Effector memory CD4-positive, alpha-beta T cell (primary cell): ENCODE results near the gene DDX27.
"Not testable (repeated sequence)": the region's sequence is repeated elsewhere in the genome, so short reads cannot be mapped to it uniquely, and the experiment has no call there.

Experiments
- DNase-seq, 3 donors: peaks; one replicate each; pipeline ENCODE4 v3.0.0-alpha.2; 2020
- H3K27ac ChIP-seq: 2 replicates; pipeline ENCODE4 v1.7.0; 2013; ENCODE audit warnings: mild to moderate bottlenecking, low read length, moderate library complexity; ENCODE audit not compliant: insufficient read depth, poor library complexity, severe bottlenecking
- H3K27me3 ChIP-seq: replicated peaks from 2 replicates; pipeline ENCODE4 v1.7.0; 2013; ENCODE audit warnings: mild to moderate bottlenecking, low read length; ENCODE audit not compliant: insufficient read depth, control insufficient read depth, poor library complexity, severe bottlenecking
- H3K36me3 ChIP-seq: 2 replicates; pipeline ENCODE4 v1.7.0; 2013; ENCODE audit warnings: mild to moderate bottlenecking, low read length, moderate library complexity; ENCODE audit not compliant: control insufficient read depth, insufficient read depth
- H3K4me1 ChIP-seq: 2 replicates; pipeline ENCODE4 v1.7.0; 2013; ENCODE audit warnings: low read length, mild to moderate bottlenecking; ENCODE audit not compliant: control insufficient read depth, insufficient read depth, poor library complexity, severe bottlenecking
- H3K4me3 ChIP-seq: 2 replicates; pipeline ENCODE4 v1.7.0; 2013; ENCODE audit warnings: low read length, low read depth, mild to moderate bottlenecking; ENCODE audit not compliant: insufficient read depth, poor library complexity, severe bottlenecking
- H3K9me3 ChIP-seq: 2 replicates; pipeline ENCODE4 v1.7.0; 2013; ENCODE audit warnings: mild to moderate bottlenecking, low read length, moderate library complexity; ENCODE audit not compliant: control insufficient read depth

Gene DDX27

DNA sequence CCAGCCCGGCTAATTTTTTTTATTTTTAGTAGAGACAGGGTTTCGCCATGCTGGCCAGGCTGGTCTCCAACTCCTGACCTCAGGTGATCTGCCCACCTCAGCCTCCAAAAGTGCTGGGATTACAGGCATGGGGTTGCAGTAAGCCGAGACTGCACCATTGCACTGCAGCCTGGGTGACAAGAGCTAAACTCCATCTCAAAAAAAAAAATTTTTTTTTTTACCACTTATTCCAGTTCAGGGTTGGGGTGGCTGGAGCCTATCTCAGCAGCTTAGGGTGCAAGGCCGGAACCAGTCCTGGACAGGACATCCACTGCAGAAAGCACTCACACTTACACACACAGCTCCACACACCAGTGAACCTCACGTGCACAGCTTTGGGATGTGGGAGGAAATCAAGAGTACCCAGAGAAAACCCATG, 35.1 kb upstream of the DDX27 start:
- not testable (repeated sequence) for H3K36me3 ChIP-seq, H3K4me3 ChIP-seq, H3K27ac ChIP-seq, H3K27me3 ChIP-seq, DNase-seq, H3K9me3 ChIP-seq
- peaks cover 22% of the 10 kb centered on the region for H3K4me1 ChIP-seq

DNA sequence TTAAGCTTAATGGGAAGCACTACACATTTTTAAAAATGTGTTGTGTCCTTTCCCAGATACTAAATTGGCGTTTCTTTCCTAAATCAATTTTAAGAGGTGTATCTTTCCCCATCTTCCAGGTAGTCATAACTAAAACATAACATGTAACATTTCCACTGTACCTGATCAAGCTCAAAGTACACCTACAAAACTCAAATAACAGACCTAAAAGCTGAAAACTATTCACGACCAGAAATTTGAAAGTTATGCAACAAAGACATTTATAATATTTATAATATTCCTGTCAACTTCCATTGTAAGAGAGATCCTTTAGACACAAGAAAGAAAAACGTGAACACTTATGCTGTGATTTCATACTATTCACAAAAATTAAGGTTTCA, 34.5 kb upstream of the DDX27 start:
- no peaks in the 10 kb centered on the region for H3K9me3 ChIP-seq

GRCh38 chr20:49185071-49185761, 34.0 kb upstream of the DDX27 start:
- H3K9me3 ChIP-seq: no peaks in the 10 kb centered on the region
- no peak for DNase-seq
- H3K4me1 ChIP-seq: peaks cover 22% of the 10 kb centered on the region

More for the DNA sequence above, 34.5 kb upstream of the DDX27 start:
- Histone ChIP-seq H3K27me3 (no peaks in the 10 kb centered on the region), H3K27ac (no peak overlapping the region), H3K4me3 (no peak overlapping the region), H3K36me3 (no peaks in the 10 kb centered on the region), H3K4me1 (peaks cover 22% of the 10 kb centered on the region)
- no peak for DNase-seq

GRCh38 chr20:49186535-49187329, 32.5 kb upstream of the DDX27 start:
- no peaks in the 10 kb centered on the region for H3K9me3 ChIP-seq
- peak; percentile 23 to 48 (median 41) for DNase-seq
- H3K4me1 ChIP-seq: peaks cover 17% of the 10 kb centered on the region
- H3K27me3 ChIP-seq: no peaks in the 10 kb centered on the region
- peak overlapping the region; percentile 76 for H3K4me3 ChIP-seq
- no peaks in the 10 kb centered on the region for H3K36me3 ChIP-seq
- H3K27ac ChIP-seq: peak overlapping the region; percentile 89

More at GRCh38 chr20:49185071-49185761, 34.0 kb upstream of the DDX27 start:
- Histone ChIP-seq H3K27ac (no peak overlapping the region), H3K36me3 (no peaks in the 10 kb centered on the region), H3K27me3 (no peaks in the 10 kb centered on the region), H3K4me3 (no peak overlapping the region)

- no peaks in the 10 kb centered on the region for H3K9me3 ChIP-seq
- peaks cover 17% of the 10 kb centered on the region for H3K4me1 ChIP-seq
- DNase-seq: peak in 2 of 3 donors; percentile 3 to 14
- H3K27me3 ChIP-seq: no peaks in the 10 kb centered on the region
- H3K4me3 ChIP-seq: peak overlapping the region; percentile 76
- peak overlapping the region; percentile 89 for H3K27ac ChIP-seq
- H3K36me3 ChIP-seq: no peaks in the 10 kb centered on the region
Observed at GRCh38 chr20:49187330-49187850, 31.8 kb upstream of the DDX27 start.

GRCh38 chr20:49187851-49188641, 31.2 kb upstream of the DDX27 start, which contains the start of gene STAU1:
Gene STAU1 (minus strand): TSS chr20:49188334. CDS start chr20:49166201, 22,133 bp downstream.
- Histone ChIP-seq H3K9me3 (no peaks in the 10 kb centered on the region), H3K4me1 (peaks cover 14% of the 10 kb centered on the region), H3K27ac (peak within 1 kb of the TSS; percentile 89), H3K27me3 (no peaks in the 10 kb centered on the region), H3K36me3 (no peaks in the 10 kb centered on the region), H3K4me3 (peak within 1 kb of the TSS; percentile 76)
- peak; percentile 89 to 90 (median 90) for DNase-seq

DNA sequence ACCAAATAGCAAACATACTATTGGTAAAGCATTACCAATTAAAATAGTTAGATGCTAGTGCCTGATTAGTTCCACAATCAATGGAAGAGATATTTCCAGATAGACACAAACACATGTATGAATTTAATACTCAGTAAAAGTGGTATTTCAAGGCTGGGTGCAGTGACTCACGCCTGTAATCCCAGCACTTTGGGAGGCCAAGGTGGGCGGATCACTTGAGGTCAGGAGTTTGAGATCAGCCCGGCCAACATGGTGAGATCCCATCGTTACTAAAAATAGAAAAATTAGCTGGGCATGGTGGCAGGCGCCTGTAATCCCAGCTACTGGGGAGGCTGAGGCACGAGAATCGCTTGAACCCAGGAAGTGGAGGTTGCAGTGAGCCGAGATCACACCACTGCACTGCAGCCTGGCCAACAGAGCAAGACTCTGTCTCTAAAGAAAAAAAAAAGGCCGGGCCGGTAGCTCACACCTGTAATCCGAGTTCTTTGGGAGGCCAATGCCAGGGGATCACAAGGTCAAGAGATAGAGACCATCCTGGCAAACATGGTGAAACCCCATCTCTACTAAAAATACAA, 26.2 kb upstream of the DDX27 start:
- not testable (repeated sequence) for DNase-seq, H3K27ac ChIP-seq

GRCh38 chr20:49199729-49200293, 19.4 kb upstream of the DDX27 start:
- H3K9me3 ChIP-seq: no peaks in the 10 kb centered on the region
- H3K4me1 ChIP-seq: no peaks in the 10 kb centered on the region
- no peaks in the 10 kb centered on the region for H3K27me3 ChIP-seq
- no peak overlapping the region for H3K27ac ChIP-seq
- H3K4me3 ChIP-seq: no peak overlapping the region
- no peaks in the 10 kb centered on the region for H3K36me3 ChIP-seq
- DNase-seq: no peak

More for the DNA sequence above, 26.2 kb upstream of the DDX27 start:
- not testable (repeated sequence) for H3K36me3 ChIP-seq, H3K9me3 ChIP-seq, H3K4me1 ChIP-seq, H3K27me3 ChIP-seq, H3K4me3 ChIP-seq

GRCh38 chr20:49203011-49203410, 16.2 kb upstream of the DDX27 start:
- Histone ChIP-seq H3K9me3 (no peaks in the 10 kb centered on the region), H3K4me1 (no peaks in the 10 kb centered on the region), H3K27me3 (no peaks in the 10 kb centered on the region)

More at GRCh38 chr20:49203011-49203410, 16.2 kb upstream of the DDX27 start:
- Histone ChIP-seq H3K4me3 (no peak overlapping the region), H3K36me3 (no peaks in the 10 kb centered on the region), H3K27ac (no peak overlapping the region)
- DNase-seq: no peak
